Natural killer cell (primary cell): Measurements from ENCODE around the gene EYS. TPM values are rescaled to one million over a fixed set of nuclear protein-coding genes. Genes with fewer than 3 reads are reported as not detected.

Experiments used
- ATAC-seq, 3 donors: fragments of 150-1000 bp in 2 of 3; fragments of 200-7000 bp in 1 of 3; cut with Tn5 transposase; 1 replicate in 1 of 3; 2 replicates in 2 of 3; pipeline ENCODE4 v1.10.0; 2021; ENCODE audit warnings: mild to moderate bottlenecking in 2 of 3, moderate library complexity in 2 of 3
- DNase-seq, 2 donors: peaks; one replicate each; pipeline versions ENCODE4 v3.0.0 to v3.0.0-alpha.2; 2013 to 2021; ENCODE audit warnings: mixed read lengths in 1 of 2
- H3K27ac ChIP-seq: one replicate; pipeline ENCODE4 v1.5.1; 2013; ENCODE audit warnings: mild to moderate bottlenecking, low read length
- H3K27me3 ChIP-seq: one replicate; pipeline ENCODE4 v1.6.1; 2013; ENCODE audit warnings: low read length; ENCODE audit not compliant: control insufficient read depth, insufficient read depth
- H3K36me3 ChIP-seq: one replicate; pipeline ENCODE4 v1.6.1; 2013; ENCODE audit warnings: low read length; ENCODE audit not compliant: control insufficient read depth, insufficient read depth
- H3K4me1 ChIP-seq: one replicate; pipeline ENCODE4 v1.6.1; 2013; ENCODE audit warnings: low read length; ENCODE audit not compliant: control insufficient read depth, insufficient read depth
- H3K4me3 ChIP-seq: one replicate; pipeline ENCODE4 v1.5.1; 2013; ENCODE audit warnings: low read length
- H3K9me3 ChIP-seq: one replicate; pipeline ENCODE4 v1.6.1; 2013; ENCODE audit warnings: low read length; ENCODE audit not compliant: control insufficient read depth, insufficient read depth
- H3K27ac Mint-ChIP-seq, 2 donors: one replicate each; pipeline ENCODE4 v1.8.0; 2022; ENCODE audit warnings: mild to moderate bottlenecking in 2 of 2, mixed read lengths in 2 of 2, moderate library complexity in 1 of 2
- H3K27me3 Mint-ChIP-seq, 2 donors: one replicate each; pipeline ENCODE4 v1.8.0; 2022; ENCODE audit warnings: low read depth in 2 of 2, mixed read lengths in 2 of 2
- H3K36me3 Mint-ChIP-seq: one replicate; pipeline ENCODE4 v1.8.0; 2022; ENCODE audit warnings: mixed read lengths
- H3K4me1 Mint-ChIP-seq, 2 donors: one replicate each; pipeline ENCODE4 v1.8.0; 2022; ENCODE audit warnings: mixed read lengths in 2 of 2
- H3K4me3 Mint-ChIP-seq: one replicate; pipeline ENCODE4 v1.8.0; 2022; ENCODE audit warnings: mild to moderate bottlenecking, moderate library complexity, mixed read lengths
- H3K9me3 Mint-ChIP-seq, 2 donors: one replicate each; pipeline ENCODE4 v1.8.0; 2022; ENCODE audit warnings: mixed read lengths in 2 of 2
- WGBS: methylation state at CpG from one replicate; pipeline ENCODE4 v1.1.7; 2013; ENCODE audit warnings: missing lambda C conversion rate; ENCODE audit not compliant: insufficient coverage; 5-methylcytosine and 5-hydroxymethylcytosine counted together
- intact Hi-C: fragments of 100-400 bp; cut with micrococcal nuclease; formaldehyde crosslinking; loops from one replicate; pipeline ENCODE4 v1.14.2; 2022
- total RNA-seq, 4 donors: library from RNA; stranded (reverse); fragments of 120-200 nt in 1 of 4; gene quantifications; one replicate each; pipeline versions ENCODE4 v1.2.3 to v1.2.4, GENCODE V29; 2013 to 2022
- TF ChIP-seq, protein P1 (sequence below): fragments of 200-600 bp; IDR thresholded peaks from one replicate; pipeline ENCODE4 v1.8.0; 2022; ENCODE audit warnings: antibody characterized with exemption

EYS gene
- total RNA-seq, 3 donors from 2014 or later (not counting 1 experiment from before 2014, with no cell fraction given) = 0.55 TPM; not detected in 2

DNA sequence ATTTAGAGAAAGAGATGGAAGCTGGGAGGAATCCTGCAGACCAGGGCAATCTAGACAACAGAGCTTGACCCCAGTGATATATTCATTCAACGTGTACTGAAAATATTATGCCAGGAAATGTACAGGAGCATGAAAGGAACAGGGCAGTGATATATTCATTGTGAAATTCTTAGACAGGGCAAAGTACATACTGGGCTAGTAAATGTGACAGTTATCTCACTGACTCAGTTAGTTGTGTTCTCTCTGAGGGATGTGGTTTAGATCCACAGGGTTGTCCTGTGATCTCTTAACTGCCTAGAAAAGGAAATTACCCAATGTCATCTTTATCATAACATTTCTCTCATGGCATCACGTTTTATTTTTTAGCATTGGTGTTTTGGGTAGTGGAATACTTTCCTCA, 891.3 kb downstream of the EYS start:
- no peak for DNase-seq
- no peaks in the 10 kb centered on the region for H3K4me1 Mint-ChIP-seq
- H3K9me3 Mint-ChIP-seq = peaks cover 12 to 13% of the 10 kb centered on the region in 2 donors
- no peak overlapping the region for H3K4me3 Mint-ChIP-seq
- Histone ChIP-seq H3K27ac (no peak overlapping the region), H3K4me3 (no peak overlapping the region), H3K9me3 (no peaks in the 10 kb centered on the region), H3K36me3 (no peaks in the 10 kb centered on the region), H3K27me3 (no peaks in the 10 kb centered on the region), H3K4me1 (no peaks in the 10 kb centered on the region)
- TF ChIP-seq, protein P1, sequence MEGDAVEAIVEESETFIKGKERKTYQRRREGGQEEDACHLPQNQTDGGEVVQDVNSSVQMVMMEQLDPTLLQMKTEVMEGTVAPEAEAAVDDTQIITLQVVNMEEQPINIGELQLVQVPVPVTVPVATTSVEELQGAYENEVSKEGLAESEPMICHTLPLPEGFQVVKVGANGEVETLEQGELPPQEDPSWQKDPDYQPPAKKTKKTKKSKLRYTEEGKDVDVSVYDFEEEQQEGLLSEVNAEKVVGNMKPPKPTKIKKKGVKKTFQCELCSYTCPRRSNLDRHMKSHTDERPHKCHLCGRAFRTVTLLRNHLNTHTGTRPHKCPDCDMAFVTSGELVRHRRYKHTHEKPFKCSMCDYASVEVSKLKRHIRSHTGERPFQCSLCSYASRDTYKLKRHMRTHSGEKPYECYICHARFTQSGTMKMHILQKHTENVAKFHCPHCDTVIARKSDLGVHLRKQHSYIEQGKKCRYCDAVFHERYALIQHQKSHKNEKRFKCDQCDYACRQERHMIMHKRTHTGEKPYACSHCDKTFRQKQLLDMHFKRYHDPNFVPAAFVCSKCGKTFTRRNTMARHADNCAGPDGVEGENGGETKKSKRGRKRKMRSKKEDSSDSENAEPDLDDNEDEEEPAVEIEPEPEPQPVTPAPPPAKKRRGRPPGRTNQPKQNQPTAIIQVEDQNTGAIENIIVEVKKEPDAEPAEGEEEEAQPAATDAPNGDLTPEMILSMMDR = no peak
- intact Hi-C loops = no loop called here
- H3K36me3 Mint-ChIP-seq = no peaks in the 10 kb centered on the region
- WGBS = 93% methylated on average over 1 of the region's 2 CpGs
- no peak overlapping the region for H3K27ac Mint-ChIP-seq
- H3K27me3 Mint-ChIP-seq = no peaks in the 10 kb centered on the region
- no peak for ATAC-seq

DNA sequence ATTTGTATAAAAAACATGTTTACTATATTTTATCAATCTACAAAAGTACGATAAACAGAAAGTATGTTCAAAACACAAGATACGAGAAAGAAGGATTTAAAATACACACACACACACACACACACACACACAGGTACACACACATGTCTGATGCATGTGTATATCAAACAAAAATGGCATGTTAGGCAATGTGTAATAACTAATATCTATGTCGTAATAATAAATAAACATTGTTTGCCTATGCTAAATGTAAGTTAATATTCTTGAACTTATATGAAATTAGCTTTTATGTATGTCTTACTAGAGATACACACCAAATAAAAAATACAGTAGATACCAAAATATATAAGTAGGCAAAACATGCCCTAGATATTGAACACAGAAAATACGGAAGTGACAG, 894.9 kb downstream of the EYS start:
- Histone ChIP-seq H3K4me3 (no peak overlapping the region), H3K27me3 (no peaks in the 10 kb centered on the region), H3K4me1 (no peaks in the 10 kb centered on the region), H3K36me3 (no peaks in the 10 kb centered on the region), H3K27ac (no peak overlapping the region), H3K9me3 (no peaks in the 10 kb centered on the region)
- Mint-ChIP-seq H3K27ac (no peak overlapping the region), H3K4me3 (no peak overlapping the region), H3K36me3 (no peaks in the 10 kb centered on the region), H3K4me1 (no peaks in the 10 kb centered on the region), H3K9me3 (peaks cover 7 to 10% of the 10 kb centered on the region in 2 donors), H3K27me3 (no peaks in the 10 kb centered on the region)
- intact Hi-C loops = no loop called here
- DNase-seq (no peak), ATAC-seq (no peak)
- WGBS = no CpG with 5 or more reads among the region's 4 CpGs
- TF ChIP-seq, protein P1 = no peak

DNA sequence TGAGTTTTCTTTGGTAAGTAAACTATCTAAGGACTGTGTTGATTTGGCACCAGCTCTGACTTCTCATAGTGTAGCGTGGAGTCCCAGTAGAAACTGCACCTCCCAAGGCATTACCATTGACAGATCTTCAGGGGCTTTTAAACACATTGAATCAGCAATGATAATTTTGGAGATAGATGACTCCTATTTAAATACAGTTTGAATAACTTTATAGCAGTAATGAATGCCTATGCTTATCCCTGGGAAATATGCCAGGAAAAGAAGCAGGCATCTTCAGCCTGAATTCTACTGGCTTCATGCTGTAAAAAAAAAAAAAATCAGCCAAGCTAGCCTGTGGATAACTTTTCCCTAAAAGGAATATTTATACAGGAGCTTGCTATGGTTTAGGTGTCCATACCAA, 895.9 kb downstream of the EYS start:
- ATAC-seq (no peak), DNase-seq (no peak)
- WGBS = 88% methylated on average over 1 of the region's 1 CpG
- TF ChIP-seq, protein P1 = no peak
- H3K27me3 ChIP-seq = no peaks in the 10 kb centered on the region
- H3K4me1 ChIP-seq = no peaks in the 10 kb centered on the region
- Mint-ChIP-seq H3K9me3 (peaks cover 3 to 8% of the 10 kb centered on the region in 2 donors), H3K27me3 (no peaks in the 10 kb centered on the region), H3K4me3 (no peak overlapping the region), H3K36me3 (no peaks in the 10 kb centered on the region), H3K27ac (no peak overlapping the region), H3K4me1 (no peaks in the 10 kb centered on the region)
- H3K4me3 ChIP-seq = no peak overlapping the region
- H3K27ac ChIP-seq = no peak overlapping the region
- no peaks in the 10 kb centered on the region for H3K9me3 ChIP-seq
- intact Hi-C loops = no loop called here
- H3K36me3 ChIP-seq = no peaks in the 10 kb centered on the region

DNA sequence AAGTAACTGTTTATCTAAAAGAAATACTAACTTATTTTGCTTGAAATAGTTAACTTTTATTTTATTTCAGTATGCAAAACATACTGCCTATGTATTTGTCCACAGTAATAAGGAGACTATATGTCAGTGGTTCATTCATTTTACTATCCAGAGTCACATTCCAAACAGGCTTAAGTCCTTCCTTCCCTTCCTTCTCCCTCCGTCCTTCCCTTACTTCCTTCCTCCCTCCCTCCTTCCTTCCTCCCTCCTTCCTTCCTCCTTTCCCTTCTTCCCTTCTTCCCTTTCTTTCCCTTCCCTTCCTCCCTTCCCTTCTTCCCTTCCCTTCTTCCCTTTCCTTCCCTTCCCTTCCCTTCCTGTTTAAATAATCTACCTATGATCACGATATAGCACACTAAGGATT, 899.2 kb downstream of the EYS start:
- H3K9me3 Mint-ChIP-seq = peaks cover 3 to 6% of the 10 kb centered on the region in 2 donors
- no peaks in the 10 kb centered on the region for H3K27me3 ChIP-seq
- H3K4me1 ChIP-seq = no peaks in the 10 kb centered on the region
- no peaks in the 10 kb centered on the region for H3K36me3 Mint-ChIP-seq
- H3K4me3 Mint-ChIP-seq = no peak overlapping the region
- peaks cover 11% of the 10 kb centered on the region for H3K9me3 ChIP-seq
- TF ChIP-seq, protein P1 = no peak
- 42% methylated on average over 1 of the region's 2 CpGs for WGBS
- no peak overlapping the region for H3K27ac ChIP-seq
- H3K36me3 ChIP-seq = no peaks in the 10 kb centered on the region
- DNase-seq (no peak), ATAC-seq (no peak)
- no peaks in the 10 kb centered on the region for H3K27me3 Mint-ChIP-seq
- no peak overlapping the region for H3K4me3 ChIP-seq
- no peaks in the 10 kb centered on the region for H3K4me1 Mint-ChIP-seq
- intact Hi-C loops = no loop called here
- H3K27ac Mint-ChIP-seq = no peak overlapping the region
